ENCODE results near the gene PTPRN2.

DNA sequence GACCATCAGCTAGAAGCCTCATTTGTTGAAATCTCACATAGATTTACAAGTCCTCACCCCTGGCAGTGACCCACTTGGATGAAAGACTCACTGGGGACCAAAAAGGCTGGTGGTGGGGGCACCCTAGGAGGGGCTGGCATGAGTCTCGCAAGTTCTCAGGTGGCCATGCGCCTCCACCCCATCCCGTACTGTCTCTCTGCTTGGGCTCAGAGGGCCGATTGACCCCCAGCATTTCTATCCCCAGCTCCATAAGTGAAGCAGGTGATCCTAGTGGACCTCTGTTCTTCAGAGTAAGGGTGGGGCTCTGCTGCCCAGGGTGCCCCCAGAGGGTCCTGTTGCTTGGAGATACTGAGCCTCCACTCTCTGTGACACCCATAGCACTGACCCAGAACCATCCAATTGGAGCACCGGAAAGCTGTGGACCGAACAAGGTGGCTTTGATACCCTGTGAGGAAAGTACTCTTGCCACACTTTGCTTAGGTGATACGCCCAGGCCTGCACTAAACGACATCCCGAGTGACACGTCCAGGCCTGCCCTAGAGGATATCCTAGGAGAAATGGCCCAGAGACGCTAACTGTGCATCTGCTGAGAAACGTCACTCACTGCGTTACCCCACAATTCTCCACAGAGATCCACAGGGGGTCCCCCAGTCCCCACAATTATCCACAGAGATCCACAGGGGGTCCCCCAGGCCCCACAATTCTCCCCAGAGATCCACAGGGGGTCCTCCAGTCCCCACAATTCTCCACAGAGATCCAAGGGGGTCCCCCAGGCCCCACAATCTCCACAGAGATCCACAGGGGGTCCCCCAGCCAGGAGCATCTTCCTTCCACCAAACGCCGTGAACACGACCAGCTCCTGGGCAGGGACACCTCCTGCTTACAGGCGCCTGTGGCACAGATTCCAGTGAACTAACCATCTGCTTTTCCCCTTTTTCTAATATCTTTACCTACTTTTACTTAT lies 262.9 kb downstream of the PTPRN2 start:
- no peak for TF ChIP-seq POLR2AphosphoS5 (IDR thresholded peaks at IDR 0.05)
- TF ChIP-seq, protein P1, sequence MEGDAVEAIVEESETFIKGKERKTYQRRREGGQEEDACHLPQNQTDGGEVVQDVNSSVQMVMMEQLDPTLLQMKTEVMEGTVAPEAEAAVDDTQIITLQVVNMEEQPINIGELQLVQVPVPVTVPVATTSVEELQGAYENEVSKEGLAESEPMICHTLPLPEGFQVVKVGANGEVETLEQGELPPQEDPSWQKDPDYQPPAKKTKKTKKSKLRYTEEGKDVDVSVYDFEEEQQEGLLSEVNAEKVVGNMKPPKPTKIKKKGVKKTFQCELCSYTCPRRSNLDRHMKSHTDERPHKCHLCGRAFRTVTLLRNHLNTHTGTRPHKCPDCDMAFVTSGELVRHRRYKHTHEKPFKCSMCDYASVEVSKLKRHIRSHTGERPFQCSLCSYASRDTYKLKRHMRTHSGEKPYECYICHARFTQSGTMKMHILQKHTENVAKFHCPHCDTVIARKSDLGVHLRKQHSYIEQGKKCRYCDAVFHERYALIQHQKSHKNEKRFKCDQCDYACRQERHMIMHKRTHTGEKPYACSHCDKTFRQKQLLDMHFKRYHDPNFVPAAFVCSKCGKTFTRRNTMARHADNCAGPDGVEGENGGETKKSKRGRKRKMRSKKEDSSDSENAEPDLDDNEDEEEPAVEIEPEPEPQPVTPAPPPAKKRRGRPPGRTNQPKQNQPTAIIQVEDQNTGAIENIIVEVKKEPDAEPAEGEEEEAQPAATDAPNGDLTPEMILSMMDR (IDR thresholded peaks at IDR 0.05), result no peak
